Mesenchymal stem cell (in vitro differentiated cells and primary cell): ENCODE data around the gene TUSC2.
"Not testable (repeated sequence)": the region's sequence is repeated elsewhere in the genome, so short reads cannot be mapped to it uniquely, and the experiment has no call there.

Source experiments
- DNase-seq: peaks from one replicate; pipeline ENCODE4 v3.0.0-alpha.2; 2013
- H2AFZ ChIP-seq: one replicate; pipeline ENCODE4 v1.6.1; 2013; ENCODE audit warnings: low read depth, mild to moderate bottlenecking, control low read depth, inconsistent platforms, low read length, moderate library complexity
- H2AK5ac ChIP-seq: 2 replicates; pipeline ENCODE4 v1.6.1; 2013; ENCODE audit warnings: low read length, moderate library complexity, mild to moderate bottlenecking, inconsistent platforms; ENCODE audit not compliant: severe bottlenecking
- H2BK120ac ChIP-seq: one replicate; pipeline ENCODE4 v1.6.1; 2013; ENCODE audit warnings: low read depth, mild to moderate bottlenecking, inconsistent platforms, low read length, moderate library complexity
- H2BK12ac ChIP-seq, 2 experiments: one replicate each; pipeline ENCODE4 v1.6.1; 2013; ENCODE audit warnings: inconsistent platforms in 2 of 2, low read length in 2 of 2, mild to moderate bottlenecking in 2 of 2, moderate library complexity in 2 of 2, control low read depth in 1 of 2
- H2BK15ac ChIP-seq: one replicate; pipeline ENCODE4 v1.6.1; 2013; ENCODE audit warnings: mild to moderate bottlenecking, low read depth, inconsistent platforms; ENCODE audit not compliant: poor library complexity, severe bottlenecking
- H2BK5ac ChIP-seq: 2 replicates; pipeline ENCODE4 v1.6.1; 2013; ENCODE audit warnings: low read depth, mild to moderate bottlenecking, low read length, control low read depth, inconsistent platforms; ENCODE audit not compliant: poor library complexity, severe bottlenecking
- H3K14ac ChIP-seq, 2 experiments: one replicate each; pipeline ENCODE4 v1.6.1; 2013; ENCODE audit warnings: inconsistent platforms in 2 of 2, low read length in 2 of 2, control low read depth in 1 of 2, mild to moderate bottlenecking in 1 of 2, moderate library complexity in 1 of 2
- H3K18ac ChIP-seq, 2 experiments: one replicate each; pipeline ENCODE4 v1.6.1; 2013; ENCODE audit warnings: inconsistent platforms in 2 of 2, low read length in 2 of 2, control low read depth in 1 of 2, low read depth in 1 of 2, mild to moderate bottlenecking in 1 of 2
- H3K23ac ChIP-seq, 2 experiments: one replicate each; pipeline ENCODE4 v1.6.1; 2013; ENCODE audit warnings: inconsistent platforms in 2 of 2, low read length in 2 of 2, mild to moderate bottlenecking in 2 of 2, moderate library complexity in 2 of 2, control low read depth in 1 of 2
- H3K27ac ChIP-seq: 2 replicates; pipeline ENCODE4 v1.5.1; 2013; ENCODE audit warnings: mild to moderate bottlenecking, moderate library complexity, low read length, control low read depth, inconsistent platforms; ENCODE audit not compliant: poor library complexity, severe bottlenecking
- H3K27me3 ChIP-seq, 2 experiments: 2 replicates each; pipeline versions ENCODE4 v1.6.1 to v1.7.0; 2013; ENCODE audit warnings: low read length in 2 of 2, mild to moderate bottlenecking in 2 of 2, moderate library complexity in 2 of 2, control low read depth in 1 of 2, inconsistent platforms in 1 of 2; ENCODE audit not compliant: control insufficient read depth in 1 of 2, insufficient read depth in 1 of 2
- H3K36me3 ChIP-seq, 2 experiments: 2 replicates each; pipeline versions ENCODE4 v1.6.1 to v1.7.0; 2013; ENCODE audit warnings: low read length in 2 of 2, control low read depth in 1 of 2, inconsistent platforms in 1 of 2, low read depth in 1 of 2, mild to moderate bottlenecking in 1 of 2; ENCODE audit not compliant: insufficient read depth in 2 of 2, control insufficient read depth in 1 of 2
- H3K4ac ChIP-seq, 2 experiments: one replicate each; pipeline ENCODE4 v1.6.1; 2013; ENCODE audit warnings: inconsistent platforms in 2 of 2, low read length in 2 of 2, mild to moderate bottlenecking in 2 of 2, moderate library complexity in 2 of 2, control low read depth in 1 of 2, low read depth in 1 of 2
- H3K4me1 ChIP-seq: 2 replicates; pipeline ENCODE4 v1.6.1; 2013; ENCODE audit warnings: low read depth, low read length, control low read depth; ENCODE audit not compliant: control insufficient read depth, insufficient read depth
- H3K4me2 ChIP-seq: 2 replicates; pipeline ENCODE4 v1.6.1; 2013; ENCODE audit warnings: low read length, mild to moderate bottlenecking, inconsistent platforms; ENCODE audit not compliant: poor library complexity, severe bottlenecking
- H3K4me3 ChIP-seq, 2 experiments: 2 replicates each; pipeline versions ENCODE4 v1.5.1 to v1.7.0; 2013; ENCODE audit warnings: low read length in 2 of 2, mild to moderate bottlenecking in 2 of 2, control low read depth in 1 of 2, low read depth in 1 of 2; ENCODE audit not compliant: insufficient read depth in 1 of 2
- H3K79me1 ChIP-seq: replicated peaks from 2 replicates; pipeline ENCODE4 v1.6.1; 2013; ENCODE audit warnings: mild to moderate bottlenecking, control low read depth, low read length, inconsistent platforms; ENCODE audit not compliant: poor library complexity, severe bottlenecking
- H3K9ac ChIP-seq: 2 replicates; pipeline ENCODE4 v1.7.0; 2013; ENCODE audit warnings: mild to moderate bottlenecking, low read length, moderate library complexity
- H3K9me3 ChIP-seq: 2 replicates; pipeline ENCODE4 v1.7.0; 2013; ENCODE audit warnings: mild to moderate bottlenecking, low read length; ENCODE audit not compliant: control insufficient read depth
- H4K8ac ChIP-seq: one replicate; pipeline ENCODE4 v1.6.1; 2013; ENCODE audit warnings: inconsistent platforms, mild to moderate bottlenecking, low read length, moderate library complexity
- H4K91ac ChIP-seq: one replicate; pipeline ENCODE4 v1.6.1; 2013; ENCODE audit warnings: mild to moderate bottlenecking, low read length, inconsistent platforms
- WGBS: methylation state at CpG from one replicate; pipeline ENCODE4 v1.1.7; 2013; ENCODE audit warnings: mixed read lengths; 5-methylcytosine and 5-hydroxymethylcytosine counted together

Gene TUSC2

DNA sequence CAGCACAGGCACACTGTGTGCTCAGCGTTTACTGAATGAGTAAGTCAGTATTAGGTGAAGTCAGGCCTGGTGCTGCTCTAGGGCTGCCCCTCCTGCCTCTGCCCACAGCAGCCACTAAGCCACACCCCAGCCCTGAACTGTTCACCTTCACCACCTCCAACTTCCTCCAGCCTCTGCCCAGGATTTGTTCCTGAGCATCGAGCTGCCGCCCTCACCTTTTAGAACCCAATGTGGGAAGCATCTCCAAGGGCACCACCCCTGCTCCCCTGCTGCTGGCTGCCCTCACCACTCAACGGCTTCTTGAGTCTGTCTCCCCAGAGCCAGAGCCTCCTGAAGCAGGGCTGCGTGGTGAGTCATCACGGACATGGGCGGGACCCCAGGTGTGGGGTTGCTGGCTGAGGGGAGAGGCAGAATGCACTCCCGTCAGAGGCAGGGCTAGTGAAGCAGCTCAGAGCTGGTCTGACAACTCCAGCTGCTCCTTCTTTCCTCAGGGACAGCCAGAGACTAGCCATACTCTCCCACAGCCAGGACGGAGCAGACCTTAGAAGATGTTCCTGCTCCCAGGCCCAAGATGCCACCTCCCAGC, 11.3 kb downstream of the TUSC2 start:
- no peak overlapping the region for H3K4me3 ChIP-seq
- H2AK5ac ChIP-seq: no peak overlapping the region

DNA sequence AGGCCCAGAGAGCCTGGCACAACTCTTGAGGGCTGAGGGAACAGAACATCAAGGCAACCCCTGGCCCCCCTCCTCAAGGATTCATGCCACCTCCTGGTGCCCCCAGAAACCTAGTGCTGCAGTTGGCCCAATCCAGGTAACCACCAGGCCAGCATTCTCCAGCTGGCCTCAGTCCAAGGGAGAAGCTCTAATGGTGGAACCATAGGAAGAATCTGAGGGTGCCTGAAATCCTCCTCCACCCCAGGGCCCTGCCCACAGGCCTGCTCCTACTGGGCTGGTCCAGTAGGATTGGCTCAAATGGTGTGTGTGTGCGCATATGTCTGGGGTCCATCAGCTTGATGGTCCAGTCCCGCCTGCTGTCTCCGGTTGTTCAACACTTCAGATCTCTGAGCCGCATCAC, 13.2 kb downstream of the TUSC2 start:
- no peak for DNase-seq
- Histone ChIP-seq H3K4me1 (peaks cover 36% of the 10 kb centered on the region), H2BK12ac (no peak overlapping the region), H4K8ac (no peak overlapping the region), H3K14ac (no peak overlapping the region), H3K36me3 (peaks cover 44 to 48% of the 10 kb centered on the region in 2 experiments), H3K4me2 (no peak overlapping the region), H3K79me1 (peaks cover 41% of the 10 kb centered on the region), H2BK5ac (no peak overlapping the region), H3K9me3 (no peaks in the 10 kb centered on the region), H2AK5ac (no peak overlapping the region), H2BK120ac (no peak overlapping the region), H4K91ac (no peak overlapping the region), H3K23ac (no peak overlapping the region), H2AFZ (no peak overlapping the region), H3K4ac (no peak overlapping the region), H3K18ac (no peak overlapping the region), H3K27ac (no peak overlapping the region), H2BK15ac (no peak overlapping the region), H3K9ac (no peak overlapping the region), H3K27me3 (no peaks in the 10 kb centered on the region), H3K4me3 (no peak overlapping the region)
- 100% methylated on average over 4 of the region's 4 CpGs for WGBS

More for the DNA sequence above, 11.3 kb downstream of the TUSC2 start:
- Histone ChIP-seq H2BK120ac (no peak overlapping the region), H2BK12ac (no peak overlapping the region), H3K4ac (no peak overlapping the region), H3K4me2 (no peak overlapping the region), H3K27me3 (no peaks in the 10 kb centered on the region), H3K36me3 (peaks cover 47 to 53% of the 10 kb centered on the region in 2 experiments), H3K14ac (no peak overlapping the region), H3K18ac (no peak overlapping the region), H3K9me3 (no peaks in the 10 kb centered on the region), H3K4me1 (peaks cover 43% of the 10 kb centered on the region), H2AFZ (no peak overlapping the region), H4K91ac (no peak overlapping the region), H3K9ac (peak overlapping the region; percentile 26), H2BK15ac (no peak overlapping the region), H2BK5ac (no peak overlapping the region), H3K23ac (no peak overlapping the region), H4K8ac (no peak overlapping the region), H3K79me1 (peaks cover 41% of the 10 kb centered on the region), H3K27ac (peak overlapping the region; percentile 4)
- 73% methylated on average over 6 of the region's 9 CpGs for WGBS
- DNase-seq: no peak

DNA sequence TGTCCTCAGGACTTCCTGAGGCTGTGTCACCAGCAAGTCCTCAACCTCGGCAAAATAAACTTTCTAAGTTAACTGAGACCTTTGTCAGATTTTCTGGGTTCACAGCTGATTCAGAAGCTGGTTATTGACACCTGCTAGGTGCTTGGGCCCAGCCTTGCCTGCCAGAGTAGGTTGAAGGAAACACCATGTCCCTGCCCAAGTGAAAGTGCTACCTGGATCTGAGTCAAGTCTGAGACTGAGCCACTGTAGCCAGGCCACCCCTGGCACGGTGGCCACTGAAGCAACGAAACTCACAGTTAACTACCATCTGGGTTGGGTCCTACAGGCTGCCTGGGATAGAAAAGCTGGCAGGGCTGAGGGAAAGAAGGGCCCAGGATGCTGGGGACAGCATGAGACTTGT, 13.7 kb downstream of the TUSC2 start:
- H3K27me3 ChIP-seq: no peaks in the 10 kb centered on the region
- H3K4me1 ChIP-seq: peaks cover 31% of the 10 kb centered on the region
- H3K27ac ChIP-seq: no peak overlapping the region
- H2BK12ac ChIP-seq: no peak overlapping the region
- H2AK5ac ChIP-seq: peak overlapping the region; percentile 41
- H3K9me3 ChIP-seq: peaks cover 2% of the 10 kb centered on the region
- H3K4me3 ChIP-seq: no peak overlapping the region
- no peak overlapping the region for H3K18ac ChIP-seq
- no peak overlapping the region for H2BK120ac ChIP-seq
- no peak overlapping the region for H3K14ac ChIP-seq
- no peak overlapping the region for H3K4me2 ChIP-seq
- WGBS: 96% methylated on average over 3 of the region's 3 CpGs
- no peak overlapping the region for H2AFZ ChIP-seq
- peaks cover 36% of the 10 kb centered on the region for H3K79me1 ChIP-seq
- H4K8ac ChIP-seq: no peak overlapping the region
- no peak for DNase-seq
- no peak overlapping the region for H3K4ac ChIP-seq
- H4K91ac ChIP-seq: no peak overlapping the region
- H3K36me3 ChIP-seq: peaks cover 43 to 44% of the 10 kb centered on the region in 2 experiments
- no peak overlapping the region for H2BK5ac ChIP-seq
- H2BK15ac ChIP-seq: no peak overlapping the region
- H3K23ac ChIP-seq: no peak overlapping the region
- no peak overlapping the region for H3K9ac ChIP-seq

DNA sequence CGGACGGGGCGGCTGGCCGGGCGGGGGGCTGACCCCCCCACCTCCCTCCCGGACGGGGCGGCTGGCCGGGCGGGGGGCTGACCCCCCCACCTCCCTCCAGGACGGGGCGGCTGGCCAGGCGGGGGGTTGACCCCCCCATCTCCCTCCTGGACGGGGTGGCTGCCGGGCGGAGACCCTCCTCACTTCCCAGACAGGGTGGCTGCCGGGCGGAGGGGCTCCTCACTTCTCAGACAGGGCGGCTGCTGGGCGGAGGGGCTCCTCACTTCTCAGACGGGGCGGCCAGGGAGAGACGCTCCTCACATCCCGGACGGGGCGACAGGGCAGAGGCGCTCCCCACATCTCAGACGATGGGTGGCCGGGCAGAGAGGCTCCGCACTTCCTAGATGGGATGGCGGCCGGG, 16.0 kb downstream of the TUSC2 start:
- H3K9me3 ChIP-seq, DNase-seq, H3K14ac ChIP-seq, H2BK120ac ChIP-seq, H3K4me3 ChIP-seq, H3K27me3 ChIP-seq, H3K4me2 ChIP-seq, H2AK5ac ChIP-seq, H4K8ac ChIP-seq, H3K23ac ChIP-seq, H3K18ac ChIP-seq, H2BK12ac ChIP-seq, H4K91ac ChIP-seq, H3K4ac ChIP-seq, H3K9ac ChIP-seq, H2BK15ac ChIP-seq, H2BK5ac ChIP-seq, H2AFZ ChIP-seq, H3K27ac ChIP-seq: not testable (repeated sequence)
- Histone ChIP-seq H3K4me1 (peaks cover 12% of the 10 kb centered on the region), H3K79me1 (peaks cover 17% of the 10 kb centered on the region), H3K36me3 (peaks cover 22 to 23% of the 10 kb centered on the region in 2 experiments)
- 94% methylated on average over 7 of the region's 32 CpGs for WGBS
